OCI-LY1 (cell line): Measurements from ENCODE around the gene KLHL14.

ENCODE experiments used
- EZH2 ChIP-seq: fragments of 200-600 bp; sonication (generic), shearing (Covaris generic); IDR thresholded peaks from 2 replicates; pipeline ENCODE4 v1.8.0; 2017; ENCODE audit warnings: borderline replicate concordance, mixed run types, mild to moderate bottlenecking, antibody characterized with exemption, low read length, moderate library complexity, mixed read lengths
- TF ChIP-seq, protein P1 (sequence below): fragments of 200-600 bp; sonication (generic), shearing (Covaris generic); IDR thresholded peaks from 2 replicates; pipeline ENCODE4 v1.5.1; 2017; ENCODE audit warnings: mild to moderate bottlenecking, antibody characterized with exemption, low read length, moderate library complexity, mixed read lengths

DNA sequence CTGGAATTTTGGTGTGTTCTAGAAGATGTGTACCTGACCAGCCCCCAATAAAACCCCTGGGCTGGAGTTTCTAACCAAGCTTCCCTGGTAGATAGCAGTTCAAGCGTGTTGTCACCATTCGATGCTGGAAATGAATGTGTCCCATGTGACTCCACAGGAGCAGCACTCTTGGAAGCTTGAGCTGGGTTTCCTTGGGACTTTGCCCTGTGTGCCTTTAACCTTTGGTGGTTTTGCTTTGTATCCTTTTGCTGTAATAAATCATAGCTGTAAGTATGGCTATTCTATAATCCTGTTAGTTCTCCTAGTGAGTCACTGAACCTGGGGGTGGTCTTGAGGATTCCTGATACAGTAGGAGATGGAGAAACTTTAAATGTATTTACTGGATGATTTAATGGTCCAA is 65.2 kb downstream of the KLHL14 start:
- TF ChIP-seq, protein P1, sequence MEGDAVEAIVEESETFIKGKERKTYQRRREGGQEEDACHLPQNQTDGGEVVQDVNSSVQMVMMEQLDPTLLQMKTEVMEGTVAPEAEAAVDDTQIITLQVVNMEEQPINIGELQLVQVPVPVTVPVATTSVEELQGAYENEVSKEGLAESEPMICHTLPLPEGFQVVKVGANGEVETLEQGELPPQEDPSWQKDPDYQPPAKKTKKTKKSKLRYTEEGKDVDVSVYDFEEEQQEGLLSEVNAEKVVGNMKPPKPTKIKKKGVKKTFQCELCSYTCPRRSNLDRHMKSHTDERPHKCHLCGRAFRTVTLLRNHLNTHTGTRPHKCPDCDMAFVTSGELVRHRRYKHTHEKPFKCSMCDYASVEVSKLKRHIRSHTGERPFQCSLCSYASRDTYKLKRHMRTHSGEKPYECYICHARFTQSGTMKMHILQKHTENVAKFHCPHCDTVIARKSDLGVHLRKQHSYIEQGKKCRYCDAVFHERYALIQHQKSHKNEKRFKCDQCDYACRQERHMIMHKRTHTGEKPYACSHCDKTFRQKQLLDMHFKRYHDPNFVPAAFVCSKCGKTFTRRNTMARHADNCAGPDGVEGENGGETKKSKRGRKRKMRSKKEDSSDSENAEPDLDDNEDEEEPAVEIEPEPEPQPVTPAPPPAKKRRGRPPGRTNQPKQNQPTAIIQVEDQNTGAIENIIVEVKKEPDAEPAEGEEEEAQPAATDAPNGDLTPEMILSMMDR: no peak
- TF ChIP-seq EZH2: no peak
